GM19239 (cell line): ENCODE data around the gene CFAP299.

Source experiments
- DNase-seq: peaks from one replicate; pipeline ENCODE4 v3.0.0; 2011; ENCODE audit warnings: low spot score; ENCODE audit not compliant: insufficient read length
- FAIRE-seq: peaks from 2 replicates; lab custom pipeline; 2011; peaks lifted over from hg19 to GRCh38; lab: Jason Lieb, UNC

The CFAP299 gene

GRCh38 chr4:80876810-80877209 is 541.3 kb downstream of the CFAP299 start:
- DNase-seq, result peak; percentile 28
- peak; percentile 98 for FAIRE-seq

- FAIRE-seq (no peak), DNase-seq (no peak)
Observed at GRCh38 chr4:80878218-80878617, 542.7 kb downstream of the CFAP299 start.

GRCh38 chr4:80897537-80898303 is 562.2 kb downstream of the CFAP299 start:
- FAIRE-seq (peak; percentile 70), DNase-seq (no peak)

GRCh38 chr4:80900908-80901307 is 565.4 kb downstream of the CFAP299 start:
- DNase-seq (no peak), FAIRE-seq (no peak)

- no peak for FAIRE-seq
- DNase-seq, result no peak
Observed at GRCh38 chr4:80903020-80903419, 567.5 kb downstream of the CFAP299 start.

DNA sequence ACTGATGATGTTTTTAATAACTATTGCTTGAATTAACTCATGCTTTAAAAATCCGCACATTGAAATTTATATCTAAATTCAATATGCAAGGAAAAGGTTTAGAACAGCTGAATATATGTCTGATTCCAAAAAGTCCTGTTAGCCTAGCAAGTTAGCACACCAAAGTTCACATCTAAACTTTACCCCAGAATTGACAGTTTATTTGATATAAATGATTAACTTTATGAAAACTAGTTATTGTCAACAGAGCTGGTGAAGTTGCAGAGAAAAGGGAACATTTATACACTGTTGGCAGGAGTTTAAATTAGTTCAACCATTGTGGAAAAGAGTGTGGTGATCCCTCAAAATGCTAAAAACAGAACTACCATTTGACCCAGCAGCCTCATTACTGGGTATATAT is 574.4 kb downstream of the CFAP299 start:
- FAIRE-seq, result no peak
- no peak for DNase-seq

GRCh38 chr4:80911458-80911857 is 575.9 kb downstream of the CFAP299 start:
- DNase-seq (no peak), FAIRE-seq (no peak)

DNA sequence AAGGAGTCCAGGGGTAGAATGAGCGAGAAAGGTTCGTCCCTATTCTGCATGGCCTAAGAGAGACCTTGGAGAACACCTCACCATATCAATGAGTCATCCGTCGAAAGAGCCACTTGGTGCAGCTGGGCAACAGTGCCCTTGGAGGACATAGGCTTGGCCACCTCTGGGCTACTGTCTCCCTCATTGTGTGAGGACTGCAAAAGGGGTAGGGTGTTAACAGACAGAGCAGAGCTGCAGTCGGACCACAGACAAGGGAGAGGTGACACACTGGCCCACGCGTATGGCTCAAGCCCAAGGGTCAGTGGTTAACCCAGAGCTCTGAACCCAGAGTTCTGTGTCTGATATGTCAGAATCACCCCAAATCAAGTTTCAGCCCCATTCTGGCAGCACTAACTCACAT is 576.8 kb downstream of the CFAP299 start:
- no peak for FAIRE-seq
- DNase-seq, result no peak

GRCh38 chr4:80913381-80913780 is 577.9 kb downstream of the CFAP299 start:
- DNase-seq, result no peak
- peak; percentile 91 for FAIRE-seq

DNA sequence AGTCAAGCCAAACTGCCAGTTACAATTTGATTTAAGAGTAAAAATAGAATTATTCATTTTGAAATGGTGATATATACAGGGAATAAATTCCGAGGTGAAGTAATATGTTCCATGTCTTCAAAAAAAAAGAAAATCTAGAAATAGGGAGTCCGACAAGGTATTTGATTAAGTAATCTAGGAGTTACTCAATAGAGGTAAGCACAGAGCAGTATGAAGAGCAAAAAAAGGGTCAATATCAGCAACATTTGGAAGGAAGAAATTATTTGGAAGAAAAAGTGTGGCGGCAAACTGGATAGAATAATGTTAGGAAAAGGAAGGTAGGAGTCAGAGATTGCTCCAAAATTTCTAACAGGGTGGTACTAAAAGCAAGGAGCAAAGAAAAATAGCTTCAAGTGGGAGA is 581.2 kb downstream of the CFAP299 start:
- DNase-seq, result no peak

GRCh38 chr4:80918004-80918403 is 582.5 kb downstream of the CFAP299 start:
- DNase-seq, result no peak
- no peak for FAIRE-seq

More for the DNA sequence above, 581.2 kb downstream of the CFAP299 start:
- no peak for FAIRE-seq

DNA sequence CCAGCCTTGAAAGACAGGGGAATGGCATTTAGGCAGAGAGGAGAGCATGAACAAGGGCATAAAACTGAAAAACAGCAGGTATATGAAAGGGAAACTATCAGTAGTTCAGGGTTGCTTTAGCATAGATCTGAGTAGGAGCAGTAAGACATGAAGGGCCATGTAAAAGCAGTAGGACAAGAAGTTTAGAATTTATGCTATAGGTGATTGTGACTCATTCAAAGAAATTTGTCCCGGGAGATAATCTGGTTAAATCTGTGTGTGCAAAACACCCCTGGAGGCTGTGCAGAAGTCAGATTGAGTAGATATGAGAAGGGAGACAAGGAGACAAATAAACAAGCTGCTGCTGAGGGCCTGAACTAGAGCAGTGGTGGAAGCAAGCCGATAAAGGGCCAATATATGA is 585.9 kb downstream of the CFAP299 start:
- FAIRE-seq (no peak), DNase-seq (no peak)

DNA sequence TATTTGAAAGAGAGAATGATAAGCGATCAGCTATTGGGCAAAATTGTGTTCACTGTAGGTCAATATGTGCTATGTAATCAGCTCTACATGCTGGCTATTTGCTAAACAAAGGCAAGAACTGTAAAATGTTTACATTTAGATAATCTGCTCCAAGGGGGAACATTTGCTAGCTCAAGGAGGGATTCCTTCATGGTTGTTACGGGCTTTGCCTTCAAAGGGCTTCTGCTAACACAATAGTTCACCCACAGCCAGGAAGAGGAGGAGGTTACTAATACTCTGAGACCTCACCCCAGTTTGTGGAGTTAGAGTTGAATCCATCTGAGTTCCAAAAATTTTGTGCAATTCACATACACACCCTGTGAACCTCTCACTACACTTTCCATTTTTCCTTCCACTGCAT is 587.4 kb downstream of the CFAP299 start:
- DNase-seq (no peak), FAIRE-seq (no peak)

- no peak for FAIRE-seq
- DNase-seq, result no peak
Observed at GRCh38 chr4:80925293-80925692, 589.8 kb downstream of the CFAP299 start.

- no peak for DNase-seq
- FAIRE-seq, result no peak
Observed at GRCh38 chr4:80926446-80926845, 590.9 kb downstream of the CFAP299 start.

GRCh38 chr4:80926891-80927290 is 591.4 kb downstream of the CFAP299 start:
- DNase-seq (no peak), FAIRE-seq (no peak)

GRCh38 chr4:80927420-80927819 is 591.9 kb downstream of the CFAP299 start:
- FAIRE-seq (no peak), DNase-seq (no peak)

- DNase-seq, result no peak
- FAIRE-seq, result no peak
Observed at GRCh38 chr4:80931631-80932081, 596.1 kb downstream of the CFAP299 start.

DNA sequence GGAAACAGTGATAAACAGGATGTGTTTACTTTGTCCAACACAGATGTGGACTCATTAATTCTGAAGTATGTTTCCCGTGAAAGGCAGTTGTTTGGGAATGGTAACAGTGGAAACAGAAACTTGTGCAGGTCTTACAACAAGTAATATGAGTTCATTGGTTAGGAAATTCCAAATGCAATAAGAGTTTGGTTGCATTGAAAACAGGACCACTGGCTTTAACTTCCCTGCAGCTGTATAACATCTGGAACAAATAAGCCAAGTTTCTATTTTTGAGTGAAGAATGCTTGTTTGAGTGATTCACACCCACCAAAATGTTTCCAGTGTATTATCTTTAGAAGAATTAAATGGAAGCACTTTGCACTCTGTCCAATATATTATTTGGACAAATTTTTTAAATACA is 612.6 kb downstream of the CFAP299 start:
- DNase-seq (no peak), FAIRE-seq (no peak)

DNA sequence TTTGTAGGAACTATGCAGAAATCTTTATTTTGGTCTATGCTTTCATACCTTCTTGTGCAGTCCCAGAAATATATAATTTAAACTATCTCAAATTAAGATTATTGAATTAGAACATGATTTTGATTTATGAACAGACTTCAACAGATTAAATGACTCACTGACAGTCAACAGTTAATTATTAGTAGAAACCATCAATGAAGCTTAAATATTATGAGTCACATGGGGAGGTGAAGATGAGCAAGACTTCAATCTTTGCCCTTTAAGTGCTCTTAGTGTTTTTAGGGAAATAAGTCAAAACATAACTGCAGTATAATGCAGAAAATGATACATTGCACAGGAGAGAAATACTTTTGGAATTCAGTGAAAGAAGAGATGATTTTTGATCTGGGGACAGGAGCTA is 613.5 kb downstream of the CFAP299 start:
- DNase-seq (no peak), FAIRE-seq (no peak)

- no peak for DNase-seq
- FAIRE-seq, result no peak
Observed at GRCh38 chr4:80956421-80956820, 620.9 kb downstream of the CFAP299 start.

- no peak for FAIRE-seq
- no peak for DNase-seq
Observed at GRCh38 chr4:80963051-80963450, 627.5 kb downstream of the CFAP299 start.
